Breast epithelium (tissue), 3 donors: ENCODE measurements around the gene FBN1.

Experiments
- POLR2AphosphoS5 ChIP-seq, 3 donors: sonication (generic); formaldehyde crosslinking; IDR thresholded peaks; one replicate each; pipeline ENCODE4 v1.6.1; 2017; ENCODE audit warnings: antibody characterized with exemption in 3 of 3
- TF ChIP-seq, protein P1 (sequence below), 3 donors: fragments of 450-650 bp; IDR thresholded peaks; one replicate each; pipeline ENCODE4 v1.5.1; 2016 to 2017; ENCODE audit warnings: antibody characterized with exemption in 3 of 3, mild to moderate bottlenecking in 3 of 3, moderate library complexity in 3 of 3

DNA sequence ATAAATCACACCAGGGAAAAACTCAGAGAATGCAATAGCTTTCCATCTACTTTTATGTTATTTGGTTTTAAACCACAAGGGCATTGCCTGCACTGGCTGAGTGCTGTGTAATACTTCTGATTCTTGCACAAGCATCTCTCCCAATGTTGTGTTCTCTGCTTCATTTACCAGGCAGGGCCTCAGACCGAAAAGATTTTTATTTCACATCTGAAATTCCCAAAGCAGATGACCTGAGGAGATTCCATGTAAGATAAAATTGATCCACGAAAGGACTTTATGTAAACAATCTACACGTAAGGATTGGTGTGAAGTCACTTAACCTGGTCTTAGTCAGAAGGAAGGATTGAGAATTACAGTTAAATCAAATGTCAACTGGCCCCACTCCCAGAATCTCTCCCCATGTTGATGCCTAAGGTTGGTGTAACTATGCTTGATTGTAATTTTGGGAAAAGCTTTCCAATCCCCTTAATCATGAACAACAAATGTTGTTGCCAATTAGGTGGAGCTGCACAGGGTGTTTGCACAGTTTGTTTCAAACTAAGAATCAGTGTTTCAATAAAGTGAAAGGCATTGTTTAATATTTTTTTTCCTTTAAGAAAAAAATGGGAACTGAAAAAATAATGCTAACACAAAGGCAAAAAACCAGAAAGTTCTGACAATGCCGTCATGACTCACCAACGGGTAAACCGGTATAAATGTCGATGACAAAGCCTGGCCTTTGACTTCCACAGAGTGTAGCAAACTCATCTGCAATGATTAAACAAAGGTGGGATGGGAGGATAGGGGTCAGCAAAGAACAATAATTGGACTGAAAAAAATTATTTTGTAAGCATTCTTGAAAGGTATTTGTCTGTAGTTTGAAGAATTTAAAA is 185.7 kb downstream of the FBN1 start:
- TF ChIP-seq, protein P1, sequence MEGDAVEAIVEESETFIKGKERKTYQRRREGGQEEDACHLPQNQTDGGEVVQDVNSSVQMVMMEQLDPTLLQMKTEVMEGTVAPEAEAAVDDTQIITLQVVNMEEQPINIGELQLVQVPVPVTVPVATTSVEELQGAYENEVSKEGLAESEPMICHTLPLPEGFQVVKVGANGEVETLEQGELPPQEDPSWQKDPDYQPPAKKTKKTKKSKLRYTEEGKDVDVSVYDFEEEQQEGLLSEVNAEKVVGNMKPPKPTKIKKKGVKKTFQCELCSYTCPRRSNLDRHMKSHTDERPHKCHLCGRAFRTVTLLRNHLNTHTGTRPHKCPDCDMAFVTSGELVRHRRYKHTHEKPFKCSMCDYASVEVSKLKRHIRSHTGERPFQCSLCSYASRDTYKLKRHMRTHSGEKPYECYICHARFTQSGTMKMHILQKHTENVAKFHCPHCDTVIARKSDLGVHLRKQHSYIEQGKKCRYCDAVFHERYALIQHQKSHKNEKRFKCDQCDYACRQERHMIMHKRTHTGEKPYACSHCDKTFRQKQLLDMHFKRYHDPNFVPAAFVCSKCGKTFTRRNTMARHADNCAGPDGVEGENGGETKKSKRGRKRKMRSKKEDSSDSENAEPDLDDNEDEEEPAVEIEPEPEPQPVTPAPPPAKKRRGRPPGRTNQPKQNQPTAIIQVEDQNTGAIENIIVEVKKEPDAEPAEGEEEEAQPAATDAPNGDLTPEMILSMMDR (IDR thresholded peaks at IDR 0.05) = no peak
- TF ChIP-seq POLR2AphosphoS5 (IDR thresholded peaks at IDR 0.05) = no peak
